ENCODE data around the gene OGFOD3. TPM values are rescaled to one million over a fixed set of nuclear protein-coding genes. Genes with fewer than 3 reads are reported as not detected.
A peak's percentile ranks its signal among the peaks of the same experiment; 100 is the strongest.
"Not testable (repeated sequence)": the region's sequence is repeated elsewhere in the genome, so short reads cannot be mapped to it uniquely, and the experiment has no call there.

Gene OGFOD3
- total RNA-seq, 1 donor from 2014 or later: 18.4 TPM

DNA sequence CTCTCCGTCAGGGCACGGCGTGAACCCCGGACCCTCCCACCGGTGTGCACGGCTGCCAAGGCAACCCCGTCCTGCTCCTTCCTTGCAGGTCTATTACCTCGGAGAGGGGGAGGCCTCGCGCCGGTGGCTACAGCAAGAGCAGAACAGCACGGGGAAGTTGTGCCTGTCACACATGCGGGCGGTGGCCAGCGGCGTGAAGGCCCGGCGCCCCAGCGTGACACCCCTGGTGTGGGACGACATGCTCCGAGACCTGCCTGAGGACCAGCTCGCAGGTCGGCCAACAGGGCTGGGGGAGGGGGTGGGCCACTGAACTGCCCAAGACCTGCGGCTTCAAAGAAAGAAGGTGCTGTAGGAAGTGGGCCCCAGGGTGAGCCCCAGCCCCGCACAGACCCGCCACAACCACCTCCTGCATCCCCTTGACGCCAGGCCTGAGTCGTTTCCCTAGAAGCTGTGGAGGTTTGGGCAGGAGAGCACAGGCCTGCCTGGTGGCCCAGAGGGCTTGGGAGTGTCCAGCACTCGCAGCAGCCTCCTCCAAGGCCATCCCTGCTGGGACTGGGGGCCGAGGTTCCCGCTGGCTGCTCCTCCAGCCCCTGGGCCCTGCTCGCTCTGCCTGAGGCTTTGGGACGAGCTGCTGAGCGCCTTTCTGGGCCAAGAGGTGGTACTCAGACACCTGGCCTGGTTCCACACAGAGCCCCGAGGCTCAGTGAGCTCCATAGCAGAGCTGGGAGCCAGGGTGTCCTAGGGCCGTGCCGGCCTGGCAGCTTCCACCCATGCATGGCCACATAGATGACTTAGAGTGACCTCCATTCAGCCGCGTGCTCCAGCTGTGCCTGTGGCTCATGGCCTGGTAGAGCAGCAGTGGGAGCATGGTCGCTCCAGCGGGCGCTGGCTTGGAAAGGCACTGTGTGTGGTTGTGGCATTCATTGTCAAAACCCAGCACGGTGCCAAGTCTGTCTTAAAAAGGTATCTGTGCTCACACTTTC is 17.5 kb upstream of the OGFOD3 start:
- ATAC-seq (peak; percentile 62), DNase-seq (ENCODE audit: low spot score) (no peak)

DNA sequence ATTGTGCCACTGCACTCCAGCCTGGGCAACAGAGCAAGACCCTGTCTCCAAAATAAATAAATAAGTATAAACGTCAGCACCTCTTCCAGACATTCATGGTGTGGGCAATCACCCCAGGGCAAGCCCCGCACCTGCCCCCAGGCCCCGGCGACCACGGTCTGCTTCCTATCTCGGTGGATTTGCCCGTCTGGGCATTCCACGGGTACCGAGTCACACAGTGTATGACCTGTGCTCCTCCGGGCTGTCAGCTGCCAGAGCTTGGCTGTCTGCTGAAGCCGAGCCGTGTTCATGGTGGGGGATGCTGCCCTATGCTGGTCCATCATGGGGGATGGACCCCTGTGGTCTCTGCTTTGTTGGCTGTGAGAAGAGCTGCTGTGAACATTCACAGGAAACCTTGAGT is 16.7 kb upstream of the OGFOD3 start:
- no peak for ATAC-seq
- DNase-seq (ENCODE audit: low spot score): no peak

DNA sequence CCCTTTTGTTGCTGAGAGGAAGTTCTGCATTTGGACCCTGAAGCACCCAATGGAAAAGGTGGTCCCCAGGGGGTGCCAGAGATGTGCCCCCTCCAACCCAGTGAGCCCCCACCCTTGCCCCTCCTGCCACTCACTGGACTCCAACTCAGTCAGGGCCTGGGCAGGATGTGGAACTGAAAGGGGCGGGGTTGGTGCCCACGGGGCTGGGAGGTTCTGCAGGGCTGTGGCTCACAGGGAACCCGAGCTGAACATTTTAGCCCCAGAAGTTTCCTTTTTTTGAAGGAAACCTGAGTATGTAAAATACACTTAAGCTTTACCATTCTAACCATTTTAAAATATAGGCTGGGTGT is 15.8 kb upstream of the OGFOD3 start:
- ATAC-seq (no peak), DNase-seq (ENCODE audit: low spot score) (no peak)

DNA sequence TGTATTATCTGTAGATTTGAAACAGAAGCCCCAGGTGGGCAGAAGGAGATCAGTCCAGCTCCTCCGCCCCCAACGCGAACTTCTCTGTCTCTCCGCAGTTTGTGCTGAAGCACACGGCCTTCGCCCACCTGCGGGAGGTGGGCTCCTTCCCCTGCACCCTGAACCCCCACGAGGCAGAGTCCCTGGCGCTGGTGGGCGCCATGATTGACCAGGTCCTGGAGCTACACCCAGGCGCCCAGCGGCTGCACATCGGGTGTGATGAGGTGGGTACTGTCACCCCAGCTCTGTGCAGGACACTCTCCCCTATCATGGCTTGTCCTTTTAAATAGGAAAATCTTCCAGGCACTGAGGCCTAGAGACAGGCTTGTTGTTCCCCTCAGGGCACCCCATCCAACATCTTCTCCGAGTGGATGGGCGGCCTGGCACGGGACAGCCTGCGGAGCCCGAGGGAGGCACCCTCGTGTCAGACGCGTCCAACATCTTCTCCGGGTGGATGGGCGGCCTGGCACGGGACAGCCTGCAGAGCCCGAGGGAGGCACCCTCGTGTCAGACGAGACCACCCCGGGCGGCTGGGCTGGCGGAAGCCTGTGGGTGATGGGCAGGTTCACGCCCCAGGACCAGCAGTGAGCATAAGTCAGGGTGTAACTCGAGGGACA is 15.3 kb upstream of the OGFOD3 start:
- no peak for DNase-seq (ENCODE audit: low spot score)
- no peak for ATAC-seq

DNA sequence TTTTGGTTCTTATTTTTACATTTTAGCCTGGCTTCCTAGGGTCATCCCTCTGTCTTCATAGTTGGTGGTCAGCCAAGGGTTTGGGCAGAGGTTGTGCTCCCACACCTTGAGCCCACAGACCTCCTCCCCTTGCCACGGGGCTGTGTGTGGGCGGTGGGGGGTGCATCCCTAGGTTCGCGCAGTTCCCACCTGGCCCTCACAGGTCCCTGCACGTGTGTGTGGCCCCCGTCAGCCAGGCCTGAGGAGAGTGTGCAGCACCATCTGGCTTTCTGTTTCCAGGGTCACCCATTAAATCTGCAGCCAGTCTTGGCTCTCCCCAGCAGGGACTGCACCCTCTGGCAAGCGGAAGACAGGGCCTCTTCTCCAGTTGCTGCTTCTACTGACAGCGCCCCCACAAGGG is 13.6 kb upstream of the OGFOD3 start:
- ATAC-seq (no peak), DNase-seq (ENCODE audit: low spot score) (no peak)

DNA sequence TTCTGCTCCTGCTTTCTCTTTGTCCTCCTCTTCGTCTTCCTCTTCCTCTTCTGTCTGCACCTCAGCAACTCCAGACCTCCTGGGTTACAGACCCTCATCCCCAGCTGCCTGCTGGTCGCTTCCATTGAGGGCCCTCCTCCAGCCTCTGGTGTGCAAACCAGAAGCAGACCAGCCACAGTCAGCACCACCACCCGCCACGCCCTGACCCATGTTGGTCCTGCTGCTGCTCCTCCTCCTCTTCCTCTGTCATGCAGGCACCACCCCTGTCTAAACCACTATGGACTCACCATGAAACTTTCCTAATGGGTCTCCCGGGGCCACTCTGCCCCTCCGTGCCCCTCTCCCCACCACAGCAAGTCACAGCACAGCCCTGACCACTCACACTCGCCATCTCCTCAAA is 11.4 kb upstream of the OGFOD3 start:
- DNase-seq (ENCODE audit: low spot score) (no peak), ATAC-seq (no peak)

DNA sequence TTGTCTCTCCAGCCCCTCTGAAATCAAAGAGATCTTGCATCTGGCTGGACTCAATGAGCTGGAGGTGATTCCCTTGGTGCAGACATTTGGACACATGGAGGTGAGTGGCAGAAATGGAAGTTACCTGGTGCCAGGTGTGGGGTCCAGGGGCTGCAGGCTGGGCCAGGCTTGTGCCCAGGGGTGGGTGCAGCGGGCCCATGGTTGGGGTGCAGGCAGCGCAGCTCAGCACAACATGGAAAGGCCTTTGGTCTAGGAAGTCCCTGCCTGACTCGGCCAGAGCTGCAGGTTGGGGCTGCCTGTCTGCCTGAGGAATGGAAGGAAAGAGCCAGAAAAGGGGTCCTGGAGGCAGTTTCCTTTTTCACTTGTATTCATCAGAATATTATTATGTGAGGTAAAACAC is 10.2 kb upstream of the OGFOD3 start:
- no peak for DNase-seq (ENCODE audit: low spot score)
- no peak for ATAC-seq

DNA sequence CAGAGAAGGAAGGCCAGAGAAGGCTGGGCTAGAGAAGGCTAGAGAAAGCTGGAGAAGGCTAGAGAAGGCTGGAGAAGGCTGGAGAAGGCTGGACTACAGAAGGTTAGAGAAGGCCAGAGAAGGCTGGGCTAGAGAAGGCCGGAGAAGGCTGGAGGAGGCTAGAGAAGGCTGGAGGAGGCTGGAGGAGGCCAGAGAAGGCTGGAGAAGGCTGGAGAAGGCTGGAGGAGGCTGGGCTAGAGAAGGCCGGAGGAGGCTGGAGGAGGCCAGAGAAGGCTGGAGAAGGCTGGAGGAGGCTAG is 6.4 kb upstream of the OGFOD3 start:
- no peak for DNase-seq (ENCODE audit: low spot score)
- ATAC-seq: no peak

DNA sequence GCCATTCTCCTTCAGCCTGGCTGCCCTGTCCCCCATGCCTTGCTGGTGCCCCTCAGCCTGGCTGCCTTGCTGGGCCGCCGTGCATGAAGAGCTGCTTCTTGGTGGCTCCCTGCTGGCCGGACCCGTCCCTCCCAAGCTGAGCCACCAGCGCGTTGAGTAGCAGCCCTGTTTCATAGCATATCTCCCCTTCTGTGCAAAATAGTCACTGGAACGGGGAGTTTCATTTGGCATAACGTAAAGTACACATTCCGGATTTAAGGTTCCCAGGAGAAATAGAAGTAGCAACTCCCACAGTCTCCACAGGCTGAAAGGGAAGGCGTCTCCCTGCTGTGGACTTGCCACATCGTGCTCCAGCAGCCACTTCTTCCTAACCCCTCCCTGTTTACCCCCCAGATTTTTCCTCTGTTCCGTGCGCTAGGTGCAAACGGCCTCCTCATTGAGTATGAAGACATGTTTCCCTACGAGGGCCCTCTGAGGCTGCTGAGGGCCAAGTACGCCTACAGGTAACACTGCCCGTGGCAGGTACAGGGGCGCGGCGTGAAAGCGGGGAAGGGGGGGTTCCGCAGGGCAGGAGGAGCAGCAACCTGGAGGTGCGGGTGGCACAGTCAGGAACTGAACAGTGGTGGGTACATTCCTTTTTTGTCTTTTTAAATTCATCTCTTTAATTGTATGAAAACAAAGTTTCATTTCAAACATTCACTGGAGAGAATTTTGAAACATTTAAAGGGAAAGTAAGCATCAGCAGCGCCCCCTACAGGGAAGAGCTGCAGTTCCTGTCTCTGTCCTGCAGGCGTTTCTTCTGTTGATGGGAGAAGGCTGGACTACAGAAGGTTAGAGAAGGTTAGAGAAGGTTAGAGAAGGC is 5.8 kb upstream of the OGFOD3 start:
- DNase-seq (ENCODE audit: low spot score) (no peak), ATAC-seq (peak; percentile 41)

DNA sequence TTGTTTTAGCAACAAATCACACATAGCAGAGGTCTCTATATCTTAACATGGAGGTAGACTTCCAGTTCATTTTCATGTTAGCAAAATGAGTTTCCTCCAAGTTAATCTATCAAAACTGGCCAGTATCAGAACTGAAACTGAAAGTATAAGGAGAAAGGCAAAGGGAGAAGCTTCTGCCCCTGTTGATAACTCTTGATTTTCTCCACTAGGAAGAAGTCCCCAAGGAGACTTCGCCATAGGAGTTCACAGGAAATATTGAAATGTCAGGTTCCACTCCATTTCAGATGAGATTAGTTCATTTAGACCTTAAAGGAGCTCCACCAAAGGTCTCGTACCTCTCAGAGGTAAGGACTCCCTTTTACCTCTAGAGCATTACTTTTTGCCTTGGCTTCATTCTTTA is 1.2 kb upstream of the OGFOD3 start:
- DNase-seq (ENCODE audit: low spot score): no peak

DNA sequence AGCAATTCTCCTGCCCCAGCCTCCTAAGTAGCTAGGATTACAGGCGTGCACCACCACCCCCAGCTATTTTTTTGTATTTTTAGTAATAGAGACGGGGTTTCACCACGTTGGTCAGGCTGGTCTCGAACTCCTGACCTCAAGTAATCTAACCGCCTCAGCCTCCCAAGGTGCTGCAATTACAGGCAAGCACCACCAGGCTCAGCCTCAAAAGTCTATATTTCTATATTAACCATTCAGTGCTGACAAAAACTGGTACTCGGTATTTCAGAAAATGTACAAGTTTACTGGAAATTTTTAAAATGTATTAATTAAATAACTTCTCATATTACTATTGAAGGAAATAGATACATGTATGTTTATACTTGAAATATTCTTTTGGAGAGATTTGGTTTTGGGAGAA is 1.6 kb downstream of the OGFOD3 start:
- no peak for ATAC-seq
- DNase-seq (ENCODE audit: low spot score): no peak

More for the DNA sequence above, 1.2 kb upstream of the OGFOD3 start:
- ATAC-seq: no peak

DNA sequence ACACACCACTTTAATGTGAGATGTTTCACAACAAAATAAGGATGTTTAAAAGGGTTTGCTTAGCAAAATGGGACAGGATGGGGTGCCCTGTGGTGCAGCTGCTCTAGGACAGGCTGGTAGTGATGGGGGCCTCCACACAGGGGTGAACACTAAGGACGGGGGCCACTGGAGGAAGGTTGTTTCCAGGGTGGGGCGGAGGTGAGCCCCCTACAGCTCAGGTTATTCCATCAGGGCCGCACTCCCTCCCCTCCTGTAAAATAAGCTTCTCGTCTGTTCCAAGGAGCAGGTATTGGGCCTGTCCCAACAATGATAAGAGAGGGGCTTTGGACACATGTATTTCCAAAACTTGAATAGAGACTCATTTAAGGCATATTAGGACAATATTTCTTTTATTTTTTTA is 2.1 kb downstream of the OGFOD3 start:
- no peak for DNase-seq (ENCODE audit: low spot score)
- ATAC-seq: no peak

DNA sequence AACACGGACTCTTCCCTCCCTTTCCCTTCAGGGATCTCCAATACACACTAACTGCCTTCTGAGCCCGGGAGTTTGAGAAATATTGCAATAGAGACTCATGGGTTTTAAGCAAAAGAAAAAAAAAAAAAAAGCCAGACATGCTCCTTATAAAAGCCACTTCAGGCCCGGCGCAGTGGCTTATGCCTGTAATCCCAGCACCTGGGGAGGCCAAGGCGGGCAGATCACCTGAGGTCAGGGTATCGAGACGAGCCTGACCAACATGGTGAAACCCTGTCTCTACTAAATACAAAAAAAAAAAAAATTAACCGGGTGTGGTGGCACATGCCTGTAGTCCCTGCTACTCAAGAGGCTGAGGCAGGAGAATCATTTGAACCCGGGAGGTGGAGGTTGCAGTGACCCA is 2.6 kb downstream of the OGFOD3 start:
- ATAC-seq: no peak
- DNase-seq (ENCODE audit: low spot score): no peak

DNA sequence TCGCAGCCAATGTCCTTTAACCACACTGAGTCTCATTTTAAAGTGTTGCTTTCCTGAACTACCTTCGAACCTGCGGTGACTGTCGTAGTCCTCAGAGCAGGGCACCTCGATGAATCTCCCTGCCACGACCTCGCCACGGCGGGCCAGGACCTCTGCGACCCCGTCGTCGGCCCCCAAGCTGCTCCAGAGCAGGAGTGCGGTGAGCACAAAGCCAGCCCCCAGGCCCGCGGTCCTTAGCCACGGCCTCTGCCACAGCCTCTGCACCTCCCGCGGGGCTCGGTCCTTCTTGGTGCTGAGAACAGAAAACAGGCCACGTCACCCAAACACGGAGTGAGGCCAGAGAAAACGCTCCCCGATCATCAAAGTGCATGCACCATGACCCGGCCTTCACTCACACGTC is 3.0 kb downstream of the OGFOD3 start:
- no peak for ATAC-seq
- no peak for DNase-seq (ENCODE audit: low spot score)

DNA sequence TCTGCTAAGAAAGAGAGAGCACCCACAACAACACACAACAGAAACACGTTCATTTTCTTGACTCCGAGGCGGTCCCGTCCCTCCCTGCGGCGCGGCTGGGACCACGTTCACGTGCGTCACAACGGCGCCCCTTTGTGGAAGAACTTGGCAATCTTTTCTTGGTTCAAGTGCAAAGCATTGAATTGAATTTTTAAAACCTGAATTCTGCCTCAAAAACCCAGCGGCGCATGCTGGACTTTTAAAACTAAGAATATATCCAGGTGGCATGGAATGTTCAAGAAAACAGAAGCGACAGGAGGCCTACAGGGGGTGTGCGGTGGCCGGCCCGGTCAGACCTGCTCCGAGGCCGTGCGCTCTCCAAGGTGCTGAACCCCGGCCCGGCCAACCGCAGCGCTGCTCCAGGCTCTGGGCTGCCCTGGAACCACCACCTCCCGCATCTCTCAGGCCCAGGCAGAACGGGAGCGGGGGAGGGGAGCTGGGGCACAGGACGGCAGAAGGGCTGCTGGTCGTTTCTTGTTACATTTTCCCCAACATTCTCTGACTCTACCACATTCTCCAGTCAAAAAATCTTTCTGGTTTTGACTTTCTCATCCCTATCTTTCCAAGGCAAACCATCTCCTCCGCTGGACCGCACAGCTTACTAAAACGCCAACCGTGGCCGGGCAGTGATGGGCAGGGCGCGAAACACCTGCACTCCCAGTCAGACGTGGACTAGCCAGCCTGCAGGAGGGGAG is 3.7 kb downstream of the OGFOD3 start:
- DNase-seq (ENCODE audit: low spot score) (peak; percentile 73), ATAC-seq (peak; percentile 63)

DNA sequence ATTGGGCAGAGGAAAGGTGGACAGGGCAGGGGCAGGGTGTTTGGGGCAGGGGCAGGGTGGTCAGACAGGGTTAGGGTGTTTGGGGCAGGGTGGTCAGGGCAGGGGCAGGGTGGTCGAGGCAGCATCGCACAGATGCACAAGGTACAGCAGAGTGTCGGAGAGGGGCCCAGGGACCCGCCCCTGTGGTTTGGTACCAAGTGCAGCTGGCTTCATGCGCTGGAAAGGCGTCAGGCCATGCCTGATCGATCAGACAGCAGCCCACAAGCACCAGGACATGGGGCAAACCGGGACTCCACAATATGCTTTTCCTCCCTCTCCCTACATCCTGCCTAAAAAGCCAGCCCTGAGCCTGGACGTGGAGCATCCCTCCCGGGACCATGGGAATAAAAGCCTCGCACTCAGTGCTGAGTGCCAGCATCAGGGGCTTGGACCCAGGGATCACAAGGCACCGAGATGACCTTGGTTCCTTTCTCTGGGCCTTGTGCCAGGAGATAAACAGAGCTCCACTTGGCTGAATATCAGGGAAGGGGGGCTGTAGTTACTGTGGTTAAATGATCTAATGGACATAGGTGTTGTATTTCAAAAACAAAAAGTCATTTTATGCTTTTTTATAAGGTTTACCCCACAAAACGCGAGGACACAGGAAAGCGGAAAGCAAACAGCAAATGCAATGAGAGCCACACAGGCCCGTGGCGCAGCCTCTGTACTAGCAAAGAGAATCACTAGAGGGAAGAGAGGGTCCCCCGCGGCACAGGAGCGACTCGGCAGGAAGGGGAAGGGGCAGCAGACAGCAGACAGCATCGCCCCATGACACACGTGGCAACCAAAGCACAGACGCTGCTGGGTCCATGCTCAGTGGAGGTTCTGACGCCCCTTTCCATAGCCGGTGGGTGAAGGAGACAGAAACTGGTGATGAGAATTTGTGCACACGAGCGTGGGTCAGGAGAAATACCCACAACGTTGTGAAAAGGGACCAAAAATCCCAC is 5.6 kb downstream of the OGFOD3 start:
- peak; percentile 44 for ATAC-seq

DNA sequence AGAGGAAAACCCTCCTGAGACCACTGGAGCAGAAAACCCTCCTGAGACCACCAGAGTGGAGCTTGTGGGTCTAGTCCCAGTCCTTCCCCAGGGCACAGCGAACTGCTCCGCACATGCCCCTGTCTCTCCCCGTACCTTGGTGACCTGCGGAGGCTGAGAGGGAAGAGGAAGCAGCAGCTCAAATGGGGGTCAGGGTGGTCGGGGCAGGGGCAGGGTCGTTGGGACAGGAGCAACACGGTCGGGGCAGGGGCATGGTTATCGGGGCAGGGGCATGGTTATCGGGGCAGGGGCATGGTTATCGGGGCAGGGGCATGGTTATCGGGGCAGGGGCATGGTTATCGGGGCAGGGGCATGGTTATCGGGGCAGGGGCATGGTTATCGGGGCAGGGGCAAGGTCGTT is 6.3 kb downstream of the OGFOD3 start:
- DNase-seq (ENCODE audit: low spot score): not testable (repeated sequence)

More for the DNA sequence above, 5.6 kb downstream of the OGFOD3 start:
- DNase-seq (ENCODE audit: low spot score): no peak

DNA sequence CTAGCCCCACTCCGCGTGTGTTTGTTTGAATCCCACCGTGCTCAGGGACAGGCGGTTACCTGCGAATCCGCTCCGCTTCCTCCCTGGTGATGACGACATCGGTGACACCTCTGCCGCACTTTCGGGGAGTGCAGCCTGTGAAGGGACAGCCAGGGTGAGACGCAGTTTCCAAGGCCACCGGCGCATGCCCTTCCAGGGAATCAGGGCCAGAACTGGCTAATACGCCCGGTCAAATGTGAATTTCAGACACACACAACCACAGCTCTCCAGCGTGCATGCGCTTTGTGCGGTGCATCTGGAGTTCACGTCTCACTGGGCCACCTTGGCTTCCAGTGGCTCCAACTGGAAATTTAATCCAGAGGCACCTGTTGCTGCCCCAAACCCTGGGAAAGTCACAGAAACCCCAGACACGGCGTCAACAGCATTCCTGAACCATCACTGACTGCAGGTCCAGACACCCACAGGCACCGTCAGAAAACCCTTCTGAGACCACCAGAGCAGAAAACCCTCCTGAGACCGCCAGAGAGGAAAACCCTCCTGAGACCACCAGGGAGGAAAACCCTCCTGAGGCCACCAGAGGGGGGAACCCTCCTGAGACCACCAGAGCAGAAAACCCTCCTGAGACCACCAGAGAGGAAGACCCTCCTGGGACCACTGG is 6.9 kb downstream of the OGFOD3 start:
- DNase-seq (ENCODE audit: low spot score) (no peak), ATAC-seq (no peak)

More for the DNA sequence above, 6.3 kb downstream of the OGFOD3 start:
- not testable (repeated sequence) for ATAC-seq

All from left lobe of liver (tissue), 2 donors.